NOMO-1 treated with dmso at 0.1 percent for 144 hours (cell line): ENCODE data around the gene FAM228A.

Experiments
- DNase-seq: peaks from one replicate; lab custom pipeline; 2025; ENCODE audit not compliant: unreplicated experiment; lab: John Stamatoyannopoulos, UW

The FAM228A gene

GRCh38 chr2:24222946-24223345 is 48.1 kb downstream of the FAM228A start:
- no peak for DNase-seq

DNA sequence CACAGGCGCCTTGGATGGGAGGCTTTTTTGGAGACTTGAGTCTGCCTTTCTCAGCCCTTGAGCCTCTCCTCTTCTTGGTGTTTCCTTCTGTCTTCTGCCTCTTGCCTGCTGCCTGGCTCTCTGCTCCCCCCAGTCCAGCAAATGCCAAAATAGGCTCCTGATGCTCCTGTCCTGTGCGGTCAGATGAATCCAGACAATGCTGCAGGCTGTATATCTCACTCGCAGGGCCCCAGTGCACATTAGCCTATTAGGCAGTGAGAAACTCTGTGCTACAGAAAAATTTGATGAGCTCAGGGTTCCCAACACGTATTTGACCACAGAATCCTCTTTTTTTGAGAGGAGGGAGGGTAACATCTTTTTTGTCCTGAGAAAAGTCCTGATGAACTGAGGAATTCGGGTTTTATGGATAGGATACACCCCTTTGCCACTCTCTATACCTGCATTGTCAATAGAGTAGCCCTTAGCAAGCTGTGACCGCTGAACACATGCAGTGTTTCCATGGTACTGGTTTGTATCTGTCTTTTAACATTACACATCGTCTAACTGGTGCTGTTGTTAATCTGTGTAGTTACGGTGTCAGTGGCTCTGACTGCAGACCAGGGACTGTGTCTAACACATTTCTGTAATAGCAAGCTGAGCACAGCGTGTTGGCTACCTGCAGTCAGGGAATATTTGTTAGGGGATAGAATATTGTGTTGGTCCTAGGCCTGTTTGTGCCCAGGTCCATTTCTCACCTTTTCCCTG is 50.8 kb downstream of the FAM228A start:
- no peak for DNase-seq

DNA sequence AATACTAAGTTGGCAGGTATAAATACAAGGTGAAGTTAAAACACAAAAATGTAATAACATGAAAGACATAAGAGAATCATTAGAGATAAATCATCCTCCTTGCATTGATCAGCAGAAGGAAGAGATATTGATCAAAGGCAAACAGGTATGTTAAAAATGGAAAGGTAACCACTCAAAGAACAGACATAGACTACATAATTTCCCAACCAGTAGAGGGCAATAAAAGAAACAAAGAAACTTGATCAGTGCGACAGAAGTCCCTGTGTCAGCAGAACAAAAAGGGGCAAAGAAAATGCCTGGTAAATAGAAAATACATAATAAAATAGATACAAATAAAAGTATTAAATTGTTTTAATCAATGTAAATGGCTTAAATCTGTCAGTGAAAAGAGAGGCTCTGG is 53.6 kb downstream of the FAM228A start:
- DNase-seq, result no peak

GRCh38 chr2:24231461-24231881 is 56.6 kb downstream of the FAM228A start:
- DNase-seq, result no peak

GRCh38 chr2:24233321-24233720 is 58.5 kb downstream of the FAM228A start:
- DNase-seq, result no peak

DNA sequence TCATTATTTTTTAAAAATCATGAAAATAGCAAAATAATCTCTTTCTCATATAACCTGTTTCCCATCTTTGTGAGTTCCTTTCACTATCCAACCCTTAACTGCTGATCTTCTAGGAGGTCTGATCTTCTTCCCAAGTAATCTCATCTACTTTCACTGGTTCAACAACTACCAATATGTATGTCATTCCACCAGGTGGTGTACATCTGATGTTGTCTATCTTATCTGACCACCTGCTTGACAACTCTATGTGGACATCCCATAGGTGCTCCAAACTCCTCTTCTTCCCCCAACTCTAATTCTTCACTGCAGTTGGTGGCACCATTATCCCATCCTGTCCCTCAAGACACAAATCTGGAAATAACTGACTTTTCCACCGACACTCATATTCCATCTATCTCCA is 62.5 kb downstream of the FAM228A start:
- DNase-seq, result no peak

DNA sequence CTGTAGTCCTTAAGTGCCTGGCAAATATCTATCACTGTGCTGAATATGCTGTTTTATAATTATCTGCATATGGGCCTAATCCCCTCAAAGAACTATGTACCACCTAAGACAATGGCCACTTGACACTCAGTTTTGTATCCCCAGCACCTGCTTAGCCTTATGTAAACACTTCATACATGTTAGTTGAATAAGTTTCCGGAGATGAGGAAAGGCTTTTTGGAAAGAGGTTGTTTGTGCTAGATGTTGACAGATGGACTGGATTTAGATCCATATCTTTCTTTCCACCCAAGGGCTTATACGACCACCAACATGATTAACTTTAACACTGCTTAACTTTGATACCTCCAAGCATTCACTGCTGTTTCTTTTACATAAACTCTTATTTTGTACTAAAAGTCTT is 63.3 kb downstream of the FAM228A start:
- no peak for DNase-seq

GRCh38 chr2:24239553-24239952 is 64.7 kb downstream of the FAM228A start:
- DNase-seq, result no peak
